SH-SY5Y (cell line): ENCODE results near the gene ITPKC.

Experiments used
- GATA2 ChIP-seq: IDR thresholded peaks from 2 replicates; pipeline ENCODE4 v1.6.1; 2011; ENCODE audit warnings: mild to moderate bottlenecking, low read depth, low read length
- GATA3 ChIP-seq: IDR thresholded peaks from 2 replicates; pipeline ENCODE4 v1.6.1; 2011; ENCODE audit warnings: low read depth, mild to moderate bottlenecking, low read length, moderate library complexity

Gene ITPKC

GRCh38 chr19:40687525-40688016, 29.3 kb upstream of the ITPKC start:
- TF ChIP-seq GATA3 (no peak), GATA2 (no peak)

GRCh38 chr19:40688309-40688708, 28.6 kb upstream of the ITPKC start:
- TF ChIP-seq GATA2 (no peak), GATA3 (no peak)

GRCh38 chr19:40688987-40689338, 27.9 kb upstream of the ITPKC start:
- TF ChIP-seq GATA3, result no peak
- no peak for TF ChIP-seq GATA2

- TF ChIP-seq GATA3 (no peak), GATA2 (no peak)
Observed at GRCh38 chr19:40689339-40690049, 27.4 kb upstream of the ITPKC start.

GRCh38 chr19:40690050-40690692, 26.7 kb upstream of the ITPKC start, which contains the start of gene NUMBL:
Gene NUMBL (minus strand): TSS chr19:40690651. CDS start chr19:40690483, 168 bp downstream.
- TF ChIP-seq GATA2 (no peak), GATA3 (no peak)

GRCh38 chr19:40690693-40691420, 26.1 kb upstream of the ITPKC start:
- TF ChIP-seq GATA3 (no peak), GATA2 (no peak)

- no peak for TF ChIP-seq GATA3
- TF ChIP-seq GATA2, result no peak
Observed at GRCh38 chr19:40691421-40692211, 25.3 kb upstream of the ITPKC start.

- TF ChIP-seq GATA2, result no peak
- TF ChIP-seq GATA3, result no peak
Observed at GRCh38 chr19:40692212-40692551, 24.7 kb upstream of the ITPKC start.

GRCh38 chr19:40693150-40693788, 23.6 kb upstream of the ITPKC start:
- TF ChIP-seq GATA2 (no peak), GATA3 (no peak)

GRCh38 chr19:40693896-40694295, 23.0 kb upstream of the ITPKC start:
- TF ChIP-seq GATA2, result no peak
- no peak for TF ChIP-seq GATA3

GRCh38 chr19:40695881-40696280, 21.0 kb upstream of the ITPKC start:
- TF ChIP-seq GATA2, result no peak
- TF ChIP-seq GATA3, result no peak

- TF ChIP-seq GATA3 (no peak), GATA2 (no peak)
Observed at GRCh38 chr19:40697007-40697406, 19.9 kb upstream of the ITPKC start.

- no peak for TF ChIP-seq GATA3
- TF ChIP-seq GATA2, result no peak
Observed at GRCh38 chr19:40700083-40700482, 16.8 kb upstream of the ITPKC start.

- TF ChIP-seq GATA3 (no peak), GATA2 (no peak)
Observed at GRCh38 chr19:40701758-40702157, 15.2 kb upstream of the ITPKC start.
